Choroid plexus epithelial cell (primary cell): ENCODE measurements around the gene OR5AN1.

Experiments
- DNase-seq: peaks from one replicate; pipeline ENCODE4 v3.0.0-alpha.2; 2010; ENCODE audit warnings: low read depth
- H3K4me3 ChIP-seq: 2 replicates; pipeline ENCODE4 v1.5.1; 2011; ENCODE audit warnings: low read depth, mild to moderate bottlenecking, control low read depth, low read length, moderate library complexity
- CTCF ChIP-seq: conservative IDR thresholded peaks from 2 replicates; pipeline ENCODE4 v1.5.1; 2011; ENCODE audit warnings: low read depth, mild to moderate bottlenecking, control low read depth, inconsistent platforms, low read length, moderate library complexity

The OR5AN1 gene

GRCh38 chr11:59401262-59401552 is 42.5 kb downstream of the OR5AN1 start:
- no peak for TF ChIP-seq CTCF
- no peak overlapping the region for H3K4me3 ChIP-seq
- no peak for DNase-seq

GRCh38 chr11:59403546-59403945 is 44.9 kb downstream of the OR5AN1 start:
- no peak for DNase-seq

GRCh38 chr11:59413646-59414045 is 55.0 kb downstream of the OR5AN1 start:
- no peak overlapping the region for H3K4me3 ChIP-seq
- TF ChIP-seq CTCF: no peak
- no peak for DNase-seq

More at GRCh38 chr11:59403546-59403945, 44.9 kb downstream of the OR5AN1 start:
- H3K4me3 ChIP-seq: no peak overlapping the region
- TF ChIP-seq CTCF: no peak

- no peak overlapping the region for H3K4me3 ChIP-seq
- no peak for DNase-seq
- no peak for TF ChIP-seq CTCF
These were observed 56.4 kb downstream of the OR5AN1 start for GRCh38 chr11:59415111-59415510.

GRCh38 chr11:59416613-59417012 is 57.9 kb downstream of the OR5AN1 start:
- no peak for DNase-seq
- H3K4me3 ChIP-seq: no peak overlapping the region
- no peak for TF ChIP-seq CTCF

- no peak overlapping the region for H3K4me3 ChIP-seq
- no peak for TF ChIP-seq CTCF
- DNase-seq: no peak
These were observed 58.3 kb downstream of the OR5AN1 start for GRCh38 chr11:59417023-59417422.

- no peak for DNase-seq
- H3K4me3 ChIP-seq: no peak overlapping the region
- TF ChIP-seq CTCF: no peak
These were observed 59.5 kb downstream of the OR5AN1 start for GRCh38 chr11:59418156-59418555.
